Measurements from ENCODE around the gene C14orf39. TPM values are rescaled to one million over a fixed set of nuclear protein-coding genes. Genes with fewer than 3 reads are reported as not detected.

Gene C14orf39
- total RNA-seq, 4 donors from 2014 or later = 0.30 to 2.0 (median 0.39) TPM; not detected in 1

GRCh38 chr14:60510254-60510950 is 24.5 kb upstream of the C14orf39 start:
- peaks cover 0 to 67% (median 17%) of the 10 kb centered on the region in 4 donors for H3K4me1 ChIP-seq
- DNase-seq (ENCODE audit: low spot score in 2 of 2) = no peak

GRCh38 chr14:60509438-60510253 is 23.8 kb upstream of the C14orf39 start:
- 3 to 14% methylated on average over 39 to 54 of the region's 58 CpGs for WGBS, 2 donors
- peak overlapping the region in 1 of 4 donors; percentile 29 for H3K4me3 ChIP-seq
- TF ChIP-seq POLR2A (IDR thresholded peaks at IDR 0.05) = no peak
- no peak for TF ChIP-seq EP300 (IDR thresholded peaks at IDR 0.05)
- no peak for TF ChIP-seq CTCF (IDR thresholded peaks at IDR 0.05)
- H3K27me3 ChIP-seq = peaks cover 0 to 100% of the 10 kb centered on the region in 2 donors
- no peaks in the 10 kb centered on the region for H3K9me3 ChIP-seq
- H3K36me3 ChIP-seq = no peaks in the 10 kb centered on the region
- DNase-seq (ENCODE audit: low spot score in 2 of 2) = no peak
- H3K27ac ChIP-seq = no peak overlapping the region
- peaks cover 0 to 59% (median 17%) of the 10 kb centered on the region in 4 donors for H3K4me1 ChIP-seq

More at GRCh38 chr14:60510254-60510950, 24.5 kb upstream of the C14orf39 start:
- H3K4me3 ChIP-seq = peak overlapping the region in 1 of 4 donors; percentile 11
- H3K27ac ChIP-seq = no peak overlapping the region
- peaks cover 0 to 100% of the 10 kb centered on the region in 2 donors for H3K27me3 ChIP-seq
- TF ChIP-seq POLR2A (IDR thresholded peaks at IDR 0.05) (no peak), EP300 (IDR thresholded peaks at IDR 0.05) (no peak), CTCF (IDR thresholded peaks at IDR 0.05) (no peak)
- H3K36me3 ChIP-seq = no peaks in the 10 kb centered on the region
- 11 to 15% methylated on average over 35 of the region's 35 CpGs for WGBS, 2 donors
- H3K9me3 ChIP-seq = peaks cover 0 to 3% (median 0%) of the 10 kb centered on the region in 4 donors

- Histone ChIP-seq H3K4me3 (peak within 1 kb of the TSS in 1 of 4 donors; percentile 29), H3K27ac (no peak within 1 kb of the TSS), H3K36me3 (no peaks in the 10 kb centered on the region), H3K9me3 (no peaks in the 10 kb centered on the region), H3K27me3 (peaks cover 0 to 100% of the 10 kb centered on the region in 2 donors), H3K4me1 (peaks cover 0 to 51% (median 17%) of the 10 kb centered on the region in 4 donors)
- DNase-seq (ENCODE audit: low spot score in 2 of 2) = no peak
- TF ChIP-seq EP300 (IDR thresholded peaks at IDR 0.05) = no peak
- no peak for TF ChIP-seq CTCF (IDR thresholded peaks at IDR 0.05)
- no peak for TF ChIP-seq POLR2A (IDR thresholded peaks at IDR 0.05)
- 1 to 3% methylated on average over 38 to 55 of the region's 55 CpGs for WGBS, 2 donors
Observed at GRCh38 chr14:60508707-60509437, 23.0 kb upstream of the C14orf39 start, which contains the start of gene SIX6. Gene SIX6 (plus strand): TSS chr14:60509146. CDS start chr14:60509399, 253 bp downstream.

- Histone ChIP-seq H3K36me3 (no peaks in the 10 kb centered on the region), H3K4me3 (no peak overlapping the region), H3K9me3 (no peaks in the 10 kb centered on the region), H3K27me3 (peaks cover 0 to 99% of the 10 kb centered on the region in 2 donors), H3K4me1 (peaks cover 0 to 51% (median 17%) of the 10 kb centered on the region in 4 donors), H3K27ac (no peak overlapping the region)
- no peak for DNase-seq (ENCODE audit: low spot score in 2 of 2)
- TF ChIP-seq EP300 (IDR thresholded peaks at IDR 0.05) = no peak
- TF ChIP-seq CTCF (IDR thresholded peaks at IDR 0.05) = no peak
- no peak for TF ChIP-seq POLR2A (IDR thresholded peaks at IDR 0.05)
- WGBS, 2 donors = 7 to 10% methylated on average over 5 of the region's 5 CpGs
Observed at GRCh38 chr14:60508363-60508706, 22.5 kb upstream of the C14orf39 start.

All from tibial nerve (tissue), 4 donors.